Left cardiac atrium (tissue), 4 donors: ENCODE data around the gene INHBB. TPM values are rescaled to one million over a fixed set of nuclear protein-coding genes. Genes with fewer than 3 reads are reported as not detected.
A peak's percentile ranks its signal among the peaks of the same experiment; 100 is the strongest.

ENCODE experiments used
- ATAC-seq, 2 donors: fragments of 200-7000 bp; cut with Tn5 transposase; one replicate each; pipeline ENCODE4 v1.9.1; 2020; ENCODE audit warnings: mild to moderate bottlenecking in 2 of 2, moderate library complexity in 2 of 2
- DNase-seq: peaks from one replicate; pipeline ENCODE4 v3.0.0-alpha.2; 2020
- intact Hi-C, 2 donors: fragments of 100-400 bp; cut with DNase I; formaldehyde crosslinking; loops; one replicate each; pipeline versions ENCODE4 v1.14.1 to v1.15.1; 2022 to 2023
- total RNA-seq, 2 donors: library from RNA; stranded (reverse); fragmentation: NEBNext Ultra II Directional; extraction: Animal tissue kit (Norgen Biotek cat#: 25700); gene quantifications; one replicate each; pipeline ENCODE4 v1.2.1, GENCODE V29; 2021
- donor health status: DM: no; HTN: yes; CAD: no.
- donor health status: DM: no; HTN: yes; CAD: no; lungs with severe emphysema.
- donor health status: DM: yes; HTN: yes; CAD: no.
- donor health status: Dilated cardiomyopathy.

INHBB gene
- total RNA-seq, 2 donors from 2014 or later = 3.7 to 3.9 TPM

- DNase-seq (no peak), ATAC-seq (no peak)
- intact Hi-C loops = no loop called here
Observed at GRCh38 chr2:120330946-120331822, 14.8 kb upstream of the INHBB start.

- ATAC-seq = peak in 1 of 2 donors; percentile 34
- no peak for DNase-seq
- intact Hi-C loops = no loop called here
Observed at GRCh38 chr2:120331903-120332302, 14.0 kb upstream of the INHBB start.

- no peak for ATAC-seq
- DNase-seq = no peak
- intact Hi-C loops = no loop called here
Observed at GRCh38 chr2:120332384-120332783, 13.6 kb upstream of the INHBB start.

GRCh38 chr2:120334068-120334467 lies 11.9 kb upstream of the INHBB start:
- no peak for DNase-seq
- intact Hi-C loops = no loop called here
- no peak for ATAC-seq

GRCh38 chr2:120336749-120337148 lies 9.2 kb upstream of the INHBB start:
- ATAC-seq = no peak
- intact Hi-C loops = no loop called here
- no peak for DNase-seq

GRCh38 chr2:120338015-120338414 lies 7.9 kb upstream of the INHBB start:
- ATAC-seq = no peak
- intact Hi-C loops = no loop called here

GRCh38 chr2:120341977-120342376 lies 4.0 kb upstream of the INHBB start:
- intact Hi-C loops = loop anchor here (2.0 to 5.0 kb wide), 2 partner anchors 211 to 335 kb away; no protein-coding TSS in a partner anchor
- ATAC-seq (no peak), DNase-seq (no peak)

More at GRCh38 chr2:120338015-120338414, 7.9 kb upstream of the INHBB start:
- no peak for DNase-seq

- DNase-seq = no peak
- ATAC-seq = no peak
- intact Hi-C loops = loop anchor here (2.0 to 5.0 kb wide), 2 partner anchors 210 to 335 kb away; no protein-coding TSS in a partner anchor
Observed at GRCh38 chr2:120342446-120342845, 3.5 kb upstream of the INHBB start.

GRCh38 chr2:120343100-120343432 lies 2.9 kb upstream of the INHBB start:
- DNase-seq (no peak), ATAC-seq (no peak)
- intact Hi-C loops = loop anchor here (1.0 to 5.0 kb wide), 3 partner anchors 210 to 337 kb away; no protein-coding TSS in a partner anchor

GRCh38 chr2:120343433-120344105 lies 2.4 kb upstream of the INHBB start:
- intact Hi-C loops = loop anchor here (1.0 to 5.0 kb wide), 3 partner anchors 209 to 337 kb away; no protein-coding TSS in a partner anchor
- peak; percentile 87 for DNase-seq
- ATAC-seq = peak; percentile 87 to 91

GRCh38 chr2:120344214-120344975 lies 1.5 kb upstream of the INHBB start:
- DNase-seq (no peak), ATAC-seq (peak; percentile 28 to 31)
- intact Hi-C loops = loop anchor here in 1 of 2 donors (5.0 kb wide), 1 partner anchor 333 kb away; no protein-coding TSS in a partner anchor

GRCh38 chr2:120344976-120345581 lies 857 bp upstream of the INHBB start:
- intact Hi-C loops = loop anchor here in 1 of 2 donors (5.0 kb wide), 1 partner anchor 332 kb away; no protein-coding TSS in a partner anchor
- peak; percentile 12 to 13 for ATAC-seq
- DNase-seq = no peak

GRCh38 chr2:120345608-120346007 lies 328 bp upstream of the INHBB start:
- no peak for DNase-seq
- intact Hi-C loops = no loop called here

GRCh38 chr2:120346667-120347358 lies 877 bp downstream of the INHBB start:
- peak; percentile 5 to 10 for ATAC-seq
- intact Hi-C loops = no loop called here
- DNase-seq = no peak

More at GRCh38 chr2:120345608-120346007, 328 bp upstream of the INHBB start:
- no peak for ATAC-seq

GRCh38 chr2:120347396-120348060 lies 1.6 kb downstream of the INHBB start:
- ATAC-seq (no peak), DNase-seq (no peak)
- intact Hi-C loops = no loop called here

GRCh38 chr2:120348134-120348736 lies 2.3 kb downstream of the INHBB start:
- ATAC-seq (no peak), DNase-seq (no peak)
- intact Hi-C loops = no loop called here

GRCh38 chr2:120348737-120349439 lies 3.0 kb downstream of the INHBB start:
- intact Hi-C loops = no loop called here
- no peak for ATAC-seq
- no peak for DNase-seq
